ENCODE results near the gene ODAD3.

GRCh38 chr19:11473725-11474124 is 38.8 kb upstream of the ODAD3 start:
- TF ChIP-seq EZH2 (IDR thresholded peaks at IDR 0.05): no peak
- no peak for TF ChIP-seq POLR2AphosphoS5 (IDR thresholded peaks at IDR 0.05; ENCODE audit: borderline replicate concordance, low read depth, low read length)
